Stimulated activated CD8-positive, alpha-beta memory T cell treated with anti-CD3 and anti-CD28 coated beads, Interleukin-12 subunit alpha, Interleukin-12 subunit beta, amount 100 ng/mL, for 24 hours (primary cell): ENCODE data around the gene KLF13.

ENCODE experiments used
- DNase-seq: peaks from one replicate; pipeline ENCODE4 v3.0.0-alpha.2; 2020; ENCODE audit errors: extremely low read depth

Gene KLF13

GRCh38 chr15:31316135-31316795 is 10.4 kb upstream of the KLF13 start:
- no peak for DNase-seq

- no peak for DNase-seq
These were observed 9.6 kb upstream of the KLF13 start for GRCh38 chr15:31317017-31317416.

- no peak for DNase-seq
These were observed 9.0 kb upstream of the KLF13 start for GRCh38 chr15:31317421-31318327.

- no peak for DNase-seq
These were observed 8.2 kb upstream of the KLF13 start for GRCh38 chr15:31318429-31318828.

GRCh38 chr15:31320022-31320421 is 6.6 kb upstream of the KLF13 start:
- no peak for DNase-seq

- no peak for DNase-seq
These were observed 5.2 kb upstream of the KLF13 start for GRCh38 chr15:31321418-31321817.

GRCh38 chr15:31322504-31322903 is 4.1 kb upstream of the KLF13 start:
- DNase-seq = no peak

GRCh38 chr15:31323627-31324026 is 3.0 kb upstream of the KLF13 start:
- no peak for DNase-seq

GRCh38 chr15:31324186-31324585 is 2.4 kb upstream of the KLF13 start:
- no peak for DNase-seq

- no peak for DNase-seq
These were observed 1.6 kb upstream of the KLF13 start for GRCh38 chr15:31324806-31325594.

- DNase-seq = no peak
These were observed 960 bp upstream of the KLF13 start for GRCh38 chr15:31325595-31326155.

GRCh38 chr15:31326875-31327668 is 437 bp downstream of the KLF13 start:
- DNase-seq = peak; percentile 42

- DNase-seq = peak; percentile 31
These were observed 1.2 kb downstream of the KLF13 start for GRCh38 chr15:31327669-31328427.

GRCh38 chr15:31328428-31328968 is 1.9 kb downstream of the KLF13 start:
- peak; percentile 64 for DNase-seq

- DNase-seq = no peak
These were observed 2.5 kb downstream of the KLF13 start for GRCh38 chr15:31328969-31329639.

- no peak for DNase-seq
These were observed 3.0 kb downstream of the KLF13 start for GRCh38 chr15:31329640-31330010.

- DNase-seq = no peak
These were observed 3.6 kb downstream of the KLF13 start for GRCh38 chr15:31330111-31330785.

- DNase-seq = no peak
These were observed 4.2 kb downstream of the KLF13 start for GRCh38 chr15:31330836-31331235.

GRCh38 chr15:31331389-31331788 is 4.8 kb downstream of the KLF13 start:
- DNase-seq = no peak
